PC-9 (cell line): Measurements from ENCODE around the gene AGMO. TPM values are rescaled to one million over a fixed set of nuclear protein-coding genes. Genes with fewer than 3 reads are reported as not detected.

Source experiments
- BruUV-seq: library from RNA; stranded (reverse); fragments of 400-500 nt; replicated peaks from 2 replicates; lab custom pipeline; 2021; lab: Mats Ljungman, UMichigan
- CTCF ChIA-PET: fragments of 300-600 bp; sonication (Branson Sonifier 250); formaldehyde crosslinking; loops from one replicate; lab custom pipeline; 2022; ENCODE audit warnings: antibody characterized with exemption; lab: Charles Lee
- POLR2A ChIA-PET: fragments of 300-600 bp; sonication (Branson Sonifier 250); formaldehyde crosslinking; loops from one replicate; lab custom pipeline; 2022; ENCODE audit warnings: antibody characterized with exemption; ENCODE audit not compliant: unreplicated experiment; lab: Charles Lee
- DNase-seq, 2 experiments: peaks; one replicate each; pipeline versions ENCODE4 v3.0.0 to v3.0.0-alpha.2; 2015 to 2022; ENCODE audit warnings: mixed read lengths in 1 of 2
- H2AFZ ChIP-seq: fragments of 200-600 bp; sonication (generic); 2 replicates; pipeline ENCODE4 v1.8.1; 2017; ENCODE audit warnings: antibody characterized with exemption
- H3F3A ChIP-seq: fragments of 200-600 bp; sonication (generic); 2 replicates; pipeline ENCODE4 v1.8.1; 2017; ENCODE audit warnings: antibody characterized with exemption, mild to moderate bottlenecking, low read depth; ENCODE audit not compliant: insufficient read depth
- H3K27ac ChIP-seq: fragments of 200-600 bp; sonication (generic); 2 replicates; pipeline ENCODE4 v1.6.1; 2016; ENCODE audit warnings: mixed run types
- H3K27me3 ChIP-seq: fragments of 200-600 bp; sonication (generic); 2 replicates; pipeline ENCODE4 v1.6.1; 2016; ENCODE audit warnings: low read depth, mixed run types; ENCODE audit not compliant: insufficient read depth
- H3K36me3 ChIP-seq: fragments of 200-600 bp; sonication (generic); 2 replicates; pipeline ENCODE4 v1.6.1; 2016; ENCODE audit warnings: low read depth, mixed run types
- H3K4me1 ChIP-seq: fragments of 200-600 bp; sonication (generic); replicated peaks from 2 replicates; pipeline ENCODE4 v1.6.1; 2016; ENCODE audit warnings: mixed run types; ENCODE audit not compliant: insufficient read depth
- H3K4me2 ChIP-seq: fragments of 200-600 bp; sonication (generic); 2 replicates; pipeline ENCODE4 v1.6.1; 2017; ENCODE audit warnings: mixed run types
- H3K4me3 ChIP-seq: fragments of 200-600 bp; sonication (generic); 2 replicates; pipeline ENCODE4 v1.6.1; 2016; ENCODE audit warnings: mixed run types
- H3K79me2 ChIP-seq: fragments of 200-600 bp; sonication (generic); 2 replicates; pipeline ENCODE4 v1.6.1; 2017; ENCODE audit warnings: low read depth, mixed run types
- H3K9me2 ChIP-seq: fragments of 200-600 bp; sonication (generic); 2 replicates; pipeline ENCODE4 v1.8.1; 2017; ENCODE audit warnings: mild to moderate bottlenecking; ENCODE audit not compliant: insufficient read depth
- H3K9me3 ChIP-seq: fragments of 200-600 bp; sonication (generic); 2 replicates; pipeline ENCODE4 v1.8.1; 2016; ENCODE audit warnings: low read depth; ENCODE audit not compliant: insufficient read depth
- H4K20me1 ChIP-seq: fragments of 200-600 bp; sonication (generic); 2 replicates; pipeline ENCODE4 v1.8.1; 2017; ENCODE audit not compliant: insufficient read depth
- CTCF ChIP-seq: fragments of 200-600 bp; sonication (generic); conservative IDR thresholded peaks from 2 replicates; pipeline ENCODE4 v1.6.1; 2017; ENCODE audit warnings: mixed run types, antibody characterized with exemption, mild to moderate bottlenecking, moderate library complexity
- EZH2 ChIP-seq: fragments of 200-600 bp; sonication (generic); IDR thresholded peaks from 2 replicates; pipeline ENCODE4 v1.8.0; 2017; ENCODE audit warnings: antibody characterized with exemption, low read depth
- intact Hi-C: fragments of 100-400 bp; cut with micrococcal nuclease; formaldehyde crosslinking; loops from one replicate; pipeline ENCODE4 v1.10.0; 2022; ENCODE audit not compliant: unreplicated experiment
- total RNA-seq: library from RNA; stranded (reverse); gene quantifications from 2 replicates; pipeline ENCODE4 v1.2.3, GENCODE V29; 2021

Gene AGMO
- total RNA-seq, 1 experiment from 2014 or later, result not detected

- no peak overlapping the region for H3K4me2 ChIP-seq
- no peak overlapping the region for H2AFZ ChIP-seq
- no peaks in the 10 kb centered on the region for H3F3A ChIP-seq
- POLR2A ChIA-PET, result no interaction called here
- intact Hi-C loops, result no loop called here
- H3K4me3 ChIP-seq, result no peak overlapping the region
- no TSS peak for BruUV-seq
- no peaks in the 10 kb centered on the region for H3K36me3 ChIP-seq
- CTCF ChIA-PET, result no interaction called here
- TF ChIP-seq EZH2, result no peak
- no peak for TF ChIP-seq CTCF
- no peaks in the 10 kb centered on the region for H4K20me1 ChIP-seq
- H3K9me2 ChIP-seq, result no peaks in the 10 kb centered on the region
- DNase-seq, result no peak
- no peaks in the 10 kb centered on the region for H3K79me2 ChIP-seq
- no peak overlapping the region for H3K27ac ChIP-seq
- no peaks in the 10 kb centered on the region for H3K27me3 ChIP-seq
- no peaks in the 10 kb centered on the region for H3K9me3 ChIP-seq
- H3K4me1 ChIP-seq, result no peaks in the 10 kb centered on the region
Observed at GRCh38 chr7:15358112-15358511, 203.7 kb downstream of the AGMO start.

- intact Hi-C loops, result no loop called here
- CTCF ChIA-PET, result no interaction called here
- BruUV-seq, result no TSS peak
Observed at GRCh38 chr7:15352421-15353206, 209.2 kb downstream of the AGMO start.

GRCh38 chr7:15345216-15345615 is 216.6 kb downstream of the AGMO start:
- Histone ChIP-seq H3K79me2 (no peaks in the 10 kb centered on the region), H3K27me3 (no peaks in the 10 kb centered on the region), H3K27ac (no peak overlapping the region), H3F3A (no peaks in the 10 kb centered on the region), H3K9me3 (no peaks in the 10 kb centered on the region), H3K4me1 (no peaks in the 10 kb centered on the region), H3K4me2 (no peak overlapping the region), H4K20me1 (0 out of 2 replicates have a peak, but pooled peaks cover 3% of the 10 kb centered on the region), H2AFZ (no peak overlapping the region), H3K9me2 (no peaks in the 10 kb centered on the region), H3K4me3 (no peak overlapping the region), H3K36me3 (no peaks in the 10 kb centered on the region)
- TF ChIP-seq CTCF (no peak), EZH2 (no peak)
- POLR2A ChIA-PET, result interaction anchor here (0.6 kb wide), 1 partner anchor 15 kb away, joined by 3 read pairs; no protein-coding TSS in a partner anchor
- BruUV-seq, result no TSS peak
- intact Hi-C loops, result no loop called here
- CTCF ChIA-PET, result no interaction called here
- DNase-seq, result no peak

More at GRCh38 chr7:15352421-15353206, 209.2 kb downstream of the AGMO start:
- Histone ChIP-seq H3K4me3 (no peak overlapping the region), H3K9me3 (no peaks in the 10 kb centered on the region), H3K9me2 (no peaks in the 10 kb centered on the region), H4K20me1 (no peaks in the 10 kb centered on the region), H3K4me2 (no peak overlapping the region), H3K36me3 (no peaks in the 10 kb centered on the region), H3K79me2 (no peaks in the 10 kb centered on the region), H2AFZ (no peak overlapping the region), H3K4me1 (no peaks in the 10 kb centered on the region), H3K27me3 (no peaks in the 10 kb centered on the region), H3K27ac (no peak overlapping the region), H3F3A (no peaks in the 10 kb centered on the region)
- no peak for DNase-seq
- TF ChIP-seq CTCF (no peak), EZH2 (no peak)
- POLR2A ChIA-PET, result no interaction called here
